ENCODE measurements around the gene ZPBP2.

- no peak for TF ChIP-seq EZH2 (IDR thresholded peaks at IDR 0.05)
- TF ChIP-seq POLR2AphosphoS5 (IDR thresholded peaks at IDR 0.05; ENCODE audit: borderline replicate concordance, low read depth, low read length) = no peak
- TF ChIP-seq FOXP2 (optimal IDR thresholded peaks at IDR 0.05; ENCODE audit: control extremely low read depth, extremely low read length, insufficient read depth) = no peak
Measured at GRCh38 chr17:39899215-39899614, 31.2 kb downstream of the ZPBP2 start.
